Neural progenitor cell (in vitro differentiated cells): ENCODE data around the gene UGGT2.

Experiments used
- CTCF ChIP-seq: fragments of 200-600 bp; sonication (generic); IDR thresholded peaks from 2 replicates; pipeline ENCODE4 v1.5.1; 2017; ENCODE audit warnings: antibody characterized with exemption, mild to moderate bottlenecking
- EZH2phosphoT487 ChIP-seq: fragments of 200-600 bp; sonication (generic); IDR thresholded peaks from 2 replicates; pipeline ENCODE4 v1.6.1; 2017; ENCODE audit warnings: antibody characterized with exemption

- TF ChIP-seq EZH2phosphoT487 (no peak), CTCF (no peak)
Observed at GRCh38 chr13:95801825-95802224, 251.4 kb downstream of the UGGT2 start.
